T-helper 17 cell (primary cell): ENCODE data around the gene MUCL3. TPM values are rescaled to one million over a fixed set of nuclear protein-coding genes. Genes with fewer than 3 reads are reported as not detected.

ENCODE experiments used
- ATAC-seq: fragments of 150-1000 bp; cut with Tn5 transposase; 2 replicates; pipeline ENCODE4 v1.10.0; 2021; ENCODE audit warnings: mild to moderate bottlenecking, moderate library complexity
- DNase-seq, 3 donors: peaks; one replicate each; pipeline versions ENCODE4 v3.0.0 to v3.0.0-alpha.2; 2020 to 2021
- H3K9me3 ChIP-seq: one replicate; pipeline ENCODE4 v1.7.0; 2013; ENCODE audit warnings: low read length, mild to moderate bottlenecking; ENCODE audit not compliant: control insufficient read depth, poor library complexity, severe bottlenecking
- H3K27ac Mint-ChIP-seq: one replicate; pipeline ENCODE4 v1.8.0; 2022; ENCODE audit warnings: mild to moderate bottlenecking, moderate library complexity, mixed read lengths
- H3K27me3 Mint-ChIP-seq: one replicate; pipeline ENCODE4 v1.8.0; 2022; ENCODE audit warnings: mixed read lengths
- H3K36me3 Mint-ChIP-seq: one replicate; pipeline ENCODE4 v1.8.0; 2022; ENCODE audit warnings: low read depth, mixed read lengths
- H3K4me1 Mint-ChIP-seq: one replicate; pipeline ENCODE4 v1.8.0; 2022; ENCODE audit warnings: mild to moderate bottlenecking, mixed read lengths
- H3K4me3 Mint-ChIP-seq: one replicate; pipeline ENCODE4 v1.8.0; 2022; ENCODE audit warnings: mild to moderate bottlenecking, moderate library complexity, mixed read lengths
- total RNA-seq, 4 donors: library from RNA in 2 of 4; stranded (reverse) in 2 of 4; gene quantifications; one replicate each; pipeline ENCODE4 v1.2.3 and lab custom pipeline; 2022 to 2026

The MUCL3 gene
- total RNA-seq, 2 donors from 2014 or later = not detected

GRCh38 chr6:30938730-30939129 is 2.0 kb upstream of the MUCL3 start:
- Mint-ChIP-seq H3K4me3 (no peak overlapping the region), H3K27ac (no peak overlapping the region), H3K4me1 (peaks cover 10% of the 10 kb centered on the region), H3K36me3 (no peaks in the 10 kb centered on the region), H3K27me3 (peaks cover 78% of the 10 kb centered on the region)
- ATAC-seq = no peak
- no peaks in the 10 kb centered on the region for H3K9me3 ChIP-seq
- no peak for DNase-seq

- no peaks in the 10 kb centered on the region for H3K36me3 Mint-ChIP-seq
- H3K27me3 Mint-ChIP-seq = peaks cover 81% of the 10 kb centered on the region
- ATAC-seq (no peak), DNase-seq (no peak)
- H3K4me3 Mint-ChIP-seq = no peak overlapping the region
- H3K4me1 Mint-ChIP-seq = peaks cover 10% of the 10 kb centered on the region
- no peaks in the 10 kb centered on the region for H3K9me3 ChIP-seq
- H3K27ac Mint-ChIP-seq = no peak overlapping the region
Observed at GRCh38 chr6:30939473-30939872, 1.3 kb upstream of the MUCL3 start.

DNA sequence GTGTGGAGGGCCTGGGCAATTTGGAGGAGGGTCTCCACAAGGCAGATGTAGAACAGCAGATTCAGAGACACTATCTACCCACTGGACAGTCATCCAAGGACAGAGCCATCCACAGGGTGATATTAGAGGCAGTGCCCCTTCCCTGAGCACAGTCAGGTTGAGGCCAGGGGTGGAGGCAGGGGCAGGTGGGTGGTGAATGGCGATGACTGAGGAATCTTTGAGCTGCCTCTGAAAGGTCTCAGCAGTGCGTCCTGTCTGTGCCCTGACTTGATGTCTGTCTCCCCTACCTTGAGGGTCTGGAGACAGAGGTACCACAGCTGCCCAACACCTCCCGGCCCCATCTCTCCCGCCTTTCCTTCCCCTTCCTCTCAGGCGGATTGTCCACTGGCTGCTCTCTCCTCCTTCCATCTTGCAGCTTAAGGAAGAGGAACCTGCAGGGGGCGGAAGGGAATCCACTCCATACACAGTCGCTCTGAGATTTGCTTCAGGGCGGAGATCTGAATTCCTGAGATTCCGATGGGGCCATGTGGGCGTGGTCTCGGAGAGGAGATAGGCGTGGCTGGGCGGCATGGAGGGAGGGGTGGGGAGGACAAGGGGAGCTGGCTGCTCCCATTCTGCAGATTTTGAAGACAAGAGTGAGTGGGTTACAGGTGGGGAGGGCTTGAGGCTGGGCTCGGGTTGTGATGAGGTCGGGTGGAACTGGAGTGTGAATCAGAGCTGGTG is 1.7 kb downstream of the MUCL3 start:
- ATAC-seq = no peak
- no peaks in the 10 kb centered on the region for H3K36me3 Mint-ChIP-seq
- H3K4me3 Mint-ChIP-seq = no peak overlapping the region
- peaks cover 95% of the 10 kb centered on the region for H3K27me3 Mint-ChIP-seq
- no peak overlapping the region for H3K27ac Mint-ChIP-seq
- no peak for DNase-seq
- peaks cover 5% of the 10 kb centered on the region for H3K4me1 Mint-ChIP-seq
- H3K9me3 ChIP-seq = no peaks in the 10 kb centered on the region

DNA sequence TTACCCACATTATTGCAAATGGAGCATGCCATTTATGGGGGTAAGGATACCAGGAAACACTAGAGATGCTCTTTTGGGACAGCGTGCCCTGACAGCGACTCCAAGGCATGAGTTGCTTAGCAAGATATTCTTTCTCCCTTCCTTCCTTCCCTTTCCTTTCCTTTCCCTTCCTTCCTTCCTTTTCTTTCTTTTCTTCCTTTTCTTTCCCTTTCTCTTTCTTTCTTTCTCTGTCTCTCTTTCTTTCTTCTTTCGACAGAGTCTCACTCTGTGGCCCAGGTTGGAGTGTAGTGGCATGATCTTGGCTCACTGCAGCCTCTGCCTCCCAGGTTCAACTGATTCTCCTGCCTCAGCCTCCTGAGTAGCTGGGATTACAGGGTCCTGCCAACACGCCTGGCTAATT is 3.3 kb downstream of the MUCL3 start:
- Mint-ChIP-seq H3K27ac (no peak overlapping the region), H3K4me1 (peaks cover 5% of the 10 kb centered on the region), H3K36me3 (no peaks in the 10 kb centered on the region), H3K27me3 (peaks cover 95% of the 10 kb centered on the region), H3K4me3 (no peak overlapping the region)
- no peaks in the 10 kb centered on the region for H3K9me3 ChIP-seq
- ATAC-seq (no peak), DNase-seq (no peak)

- peaks cover 85% of the 10 kb centered on the region for H3K27me3 Mint-ChIP-seq
- peaks cover 5% of the 10 kb centered on the region for H3K4me1 Mint-ChIP-seq
Observed at GRCh38 chr6:30945281-30945680, 4.5 kb downstream of the MUCL3 start.

DNA sequence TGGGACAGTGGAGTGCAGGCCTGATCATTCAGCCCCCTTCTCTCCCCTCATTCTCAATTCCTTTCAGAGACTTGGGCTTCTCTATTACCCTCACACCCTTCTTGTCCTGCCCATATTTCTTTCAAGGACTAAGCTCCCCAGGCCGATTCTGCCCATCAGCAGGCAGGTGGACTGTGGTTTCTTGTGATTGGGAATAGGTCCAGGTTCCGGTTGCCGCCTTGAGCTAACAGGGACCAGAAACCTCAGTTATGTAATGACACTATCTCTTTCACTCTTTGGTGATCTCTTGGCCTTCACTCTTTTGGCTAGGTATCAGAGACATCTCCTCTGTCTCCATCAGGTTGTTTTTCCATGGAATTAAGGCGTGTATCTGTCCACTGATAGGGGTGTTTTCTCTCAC is 6.5 kb downstream of the MUCL3 start:
- Mint-ChIP-seq H3K36me3 (no peaks in the 10 kb centered on the region), H3K27me3 (peaks cover 74% of the 10 kb centered on the region), H3K4me3 (no peak overlapping the region), H3K27ac (no peak overlapping the region), H3K4me1 (peaks cover 5% of the 10 kb centered on the region)
- DNase-seq = no peak
- ATAC-seq = no peak
- no peaks in the 10 kb centered on the region for H3K9me3 ChIP-seq

More at GRCh38 chr6:30945281-30945680, 4.5 kb downstream of the MUCL3 start:
- Mint-ChIP-seq H3K4me3 (no peak overlapping the region), H3K27ac (no peak overlapping the region), H3K36me3 (no peaks in the 10 kb centered on the region)
- no peaks in the 10 kb centered on the region for H3K9me3 ChIP-seq
- ATAC-seq = no peak
- no peak for DNase-seq

GRCh38 chr6:30948811-30949210 is 8.0 kb downstream of the MUCL3 start:
- Mint-ChIP-seq H3K4me1 (peaks cover under 1% of the 10 kb centered on the region), H3K27me3 (peaks cover 60% of the 10 kb centered on the region), H3K4me3 (no peak overlapping the region), H3K27ac (no peak overlapping the region), H3K36me3 (no peaks in the 10 kb centered on the region)
- ATAC-seq = no peak
- DNase-seq = no peak
- H3K9me3 ChIP-seq = no peaks in the 10 kb centered on the region

DNA sequence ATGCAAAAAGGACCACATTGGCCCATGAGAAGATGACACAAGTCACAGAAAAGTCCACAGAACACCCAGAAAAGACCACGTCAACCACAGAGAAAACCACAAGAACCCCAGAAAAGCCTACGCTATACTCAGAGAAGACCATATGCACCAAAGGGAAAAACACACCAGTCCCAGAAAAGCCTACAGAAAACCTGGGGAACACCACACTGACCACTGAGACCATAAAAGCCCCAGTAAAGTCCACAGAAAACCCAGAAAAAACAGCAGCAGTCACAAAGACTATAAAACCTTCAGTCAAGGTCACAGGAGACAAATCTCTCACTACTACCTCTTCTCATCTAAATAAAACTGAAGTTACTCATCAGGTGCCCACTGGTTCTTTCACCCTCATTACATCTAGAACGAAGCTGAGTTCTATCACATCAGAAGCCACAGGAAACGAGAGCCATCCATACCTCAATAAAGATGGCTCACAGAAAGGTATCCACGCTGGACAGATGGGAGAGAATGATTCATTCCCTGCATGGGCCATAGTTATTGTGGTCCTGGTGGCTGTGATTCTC is 11.2 kb downstream of the MUCL3 start:
- ATAC-seq (no peak), DNase-seq (no peak)
- Mint-ChIP-seq H3K27me3 (peaks cover 34% of the 10 kb centered on the region), H3K4me1 (peaks cover 7% of the 10 kb centered on the region), H3K36me3 (no peaks in the 10 kb centered on the region), H3K27ac (no peak overlapping the region), H3K4me3 (no peak overlapping the region)
- H3K9me3 ChIP-seq = no peaks in the 10 kb centered on the region

DNA sequence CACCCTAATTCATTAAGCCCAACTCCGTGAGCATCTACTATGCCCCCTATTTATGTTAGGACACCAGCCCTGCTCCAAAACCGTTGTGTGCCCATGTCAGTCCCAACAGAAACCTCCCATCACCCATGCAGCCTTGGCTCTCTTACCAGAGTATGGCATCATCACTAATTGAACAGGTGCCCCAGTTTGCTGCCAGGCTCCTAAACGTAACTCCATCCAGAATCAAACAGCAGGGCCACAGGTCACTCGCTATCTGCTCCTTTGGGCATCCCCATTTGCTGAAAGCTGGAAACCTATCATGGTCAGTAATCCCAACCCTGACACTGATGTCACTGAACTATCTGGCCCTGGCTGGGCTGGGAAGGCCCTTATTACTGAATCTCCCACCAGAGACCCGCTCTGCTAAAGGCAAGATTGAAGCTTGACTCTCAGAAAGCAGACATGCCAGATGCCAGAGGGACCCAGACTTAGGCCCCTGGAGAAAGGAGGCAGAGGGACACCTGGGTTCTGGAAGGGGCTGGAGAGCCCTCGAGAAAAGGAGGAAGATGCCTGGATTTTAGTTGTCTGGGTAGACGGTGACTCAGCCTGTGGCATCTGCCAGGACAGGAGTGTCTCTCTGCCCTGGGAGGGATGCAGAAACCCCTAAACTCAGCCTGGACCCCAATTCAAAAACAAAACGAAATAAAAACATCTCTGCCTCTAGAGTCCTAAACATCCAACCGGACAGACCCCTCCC is 14.0 kb downstream of the MUCL3 start:
- no peaks in the 10 kb centered on the region for H3K9me3 ChIP-seq
- Mint-ChIP-seq H3K27me3 (peaks cover 31% of the 10 kb centered on the region), H3K4me1 (peaks cover 9% of the 10 kb centered on the region), H3K36me3 (no peaks in the 10 kb centered on the region), H3K4me3 (peak overlapping the region; percentile 90), H3K27ac (no peak overlapping the region)
- ATAC-seq = peak; percentile 6
- no peak for DNase-seq

- peaks cover 9% of the 10 kb centered on the region for H3K4me1 Mint-ChIP-seq
- peak overlapping the region; percentile 34 for H3K27ac Mint-ChIP-seq
- peak; percentile 82 for ATAC-seq
- H3K4me3 Mint-ChIP-seq = peak overlapping the region; percentile 90
- peaks cover 31% of the 10 kb centered on the region for H3K27me3 Mint-ChIP-seq
- H3K9me3 ChIP-seq = no peaks in the 10 kb centered on the region
- no peaks in the 10 kb centered on the region for H3K36me3 Mint-ChIP-seq
- peak; percentile 15 to 49 (median 43) for DNase-seq
Observed at GRCh38 chr6:30955367-30956042, 14.7 kb downstream of the MUCL3 start.

DNA sequence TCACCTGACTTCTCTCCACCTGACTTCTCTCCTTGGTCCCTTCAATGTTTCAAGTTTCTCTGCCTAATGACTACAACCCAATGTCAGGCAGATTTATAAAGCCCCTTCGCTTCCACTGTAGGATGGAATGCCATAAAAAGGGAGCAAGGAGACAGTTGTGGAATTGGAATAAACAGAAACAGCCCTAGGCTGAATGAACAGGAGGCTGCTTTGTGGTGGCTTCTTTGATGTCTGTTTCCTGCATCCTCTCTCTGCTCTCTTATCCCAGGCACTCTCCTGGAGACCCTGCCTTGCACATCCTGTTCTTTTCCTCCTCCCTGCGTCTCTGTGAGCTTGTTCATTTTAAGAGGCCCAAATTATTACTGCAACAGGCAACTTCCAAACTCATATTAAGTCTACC is 16.9 kb downstream of the MUCL3 start:
- no peaks in the 10 kb centered on the region for H3K9me3 ChIP-seq
- ATAC-seq (no peak), DNase-seq (no peak)
- Mint-ChIP-seq H3K36me3 (no peaks in the 10 kb centered on the region), H3K27ac (peak overlapping the region; percentile 70), H3K4me3 (no peak overlapping the region), H3K4me1 (peaks cover 13% of the 10 kb centered on the region), H3K27me3 (peaks cover 26% of the 10 kb centered on the region)

GRCh38 chr6:30960907-30961673 is 20.3 kb downstream of the MUCL3 start:
- peaks cover 18% of the 10 kb centered on the region for H3K4me1 Mint-ChIP-seq
- peaks cover 47% of the 10 kb centered on the region for H3K27me3 Mint-ChIP-seq
- H3K27ac Mint-ChIP-seq = no peak overlapping the region
- ATAC-seq = no peak
- H3K4me3 Mint-ChIP-seq = no peak overlapping the region
- peaks cover under 1% of the 10 kb centered on the region for H3K36me3 Mint-ChIP-seq
- no peaks in the 10 kb centered on the region for H3K9me3 ChIP-seq
- no peak for DNase-seq
